Measurements from ENCODE around the gene FRG1.
"Not testable (repeated sequence)": the region's sequence is repeated elsewhere in the genome, so short reads cannot be mapped to it uniquely, and the experiment has no call there.

FRG1 gene

GRCh38 chr4:189985651-189986243, 45.1 kb downstream of the FRG1 start:
- DNase-seq, result not testable (repeated sequence)

- no peak for DNase-seq
These were observed 48.3 kb downstream of the FRG1 start for GRCh38 chr4:189988877-189989431.

GRCh38 chr4:189989941-189990340, 49.3 kb downstream of the FRG1 start:
- DNase-seq, result not testable (repeated sequence)
